Heart right ventricle (tissue), 16 donors: ENCODE data around the gene CDH10. TPM values are rescaled to one million over a fixed set of nuclear protein-coding genes. Genes with fewer than 3 reads are reported as not detected.

ENCODE experiments used
- ATAC-seq, 8 donors: fragments of 200-7000 bp; cut with Tn5 transposase; one replicate each; pipeline ENCODE4 v1.9.1; 2020; ENCODE audit warnings: mild to moderate bottlenecking in 8 of 8, moderate library complexity in 8 of 8, moderate number of reproducible peaks in 1 of 8
- DNase-seq, 2 donors: peaks; one replicate each; pipeline ENCODE4 v3.0.0-alpha.2; 2020
- H3K27ac ChIP-seq, 10 donors: fragments of 200-600 bp; sonication (generic) in 2 of 10; one replicate each; pipeline versions ENCODE4 v1.5.0 to v1.8.0; 2020 to 2022; ENCODE audit warnings: mild to moderate bottlenecking in 3 of 10
- H3K27me3 ChIP-seq, 7 donors: fragments of 200-600 bp; one replicate each; pipeline ENCODE4 v1.8.0; 2021 to 2022; ENCODE audit warnings: mild to moderate bottlenecking in 2 of 7
- H3K36me3 ChIP-seq, 9 donors: fragments of 200-600 bp; sonication (generic) in 1 of 9; one replicate each; pipeline versions ENCODE4 v1.5.0 to v1.8.0; 2020 to 2022; ENCODE audit warnings: mild to moderate bottlenecking in 2 of 9
- H3K4me1 ChIP-seq, 9 donors: fragments of 200-600 bp; sonication (generic) in 1 of 9; one replicate each; pipeline versions ENCODE4 v1.5.0 to v1.8.0; 2020 to 2022; ENCODE audit warnings: mild to moderate bottlenecking in 4 of 9
- H3K4me3 ChIP-seq, 10 donors: fragments of 200-600 bp; sonication (generic) in 2 of 10; one replicate each; pipeline versions ENCODE4 v1.5.0 to v1.8.0; 2020 to 2022; ENCODE audit warnings: mild to moderate bottlenecking in 7 of 10, moderate library complexity in 2 of 10
- H3K9me3 ChIP-seq, 11 donors: fragments of 200-600 bp in 10 of 11; sonication (generic) in 2 of 11; one replicate each; pipeline versions ENCODE4 v1.5.0 to v1.8.0; 2013 to 2022; ENCODE audit warnings: mild to moderate bottlenecking in 2 of 11, control low read depth in 1 of 11, moderate library complexity in 1 of 11
- WGBS, 2 donors: extraction: QIAGEN DNeasy Blood & Tissue Kit; methylation state at CpG; one replicate each; pipeline ENCODE4 v1.1.7; 2013; ENCODE audit warnings: inconsistent platforms in 1 of 2; 5-methylcytosine and 5-hydroxymethylcytosine counted together
- intact Hi-C, 10 donors: fragments of 100-400 bp; cut with DNase I; formaldehyde crosslinking; loops; one replicate each; pipeline versions ENCODE4 v1.11.1 to v1.14.2; 2022
- polyA plus RNA-seq, 2 donors: library from polyadenylated mRNA; stranded (reverse); fragments of 200-250 nt; gene quantifications; one replicate each; pipeline ENCODE4 v1.2.3, GENCODE V29; 2013
- total RNA-seq, 10 donors: library from RNA; stranded (reverse); fragmentation: NEBNext Ultra II Directional in 3 of 10; extraction: Animal tissue kit (Norgen Biotek cat#: 25700) in 3 of 10; gene quantifications; one replicate each; pipeline versions ENCODE4 v1.2.1 to v1.2.4, GENCODE V29; 2021 to 2023
- TF ChIP-seq, protein P1 (sequence below), 9 donors: fragments of 200-600 bp; sonication (generic) in 2 of 9; IDR thresholded peaks; one replicate each; pipeline versions ENCODE4 v1.5.0 to v1.8.0; 2021 to 2022; ENCODE audit warnings: antibody characterized with exemption in 9 of 9, mild to moderate bottlenecking in 5 of 9, moderate library complexity in 1 of 9
- donor health status: Arrhythmogenic right ventricular cardiomyopathy.
- donor health status: ischemic (EF 13 %, LVEDD 7.1; RV severe dilation, severe dysfunction).
- donor health status: healthy with polysubstance abuse.
- donor health status: DM: no; HTN: yes; CAD: no.
- donor health status: DM: no; HTN: no; CAD: no.
- donor health status: ischemic (EF 25% LVEDD 6.9; RV normal size, moderate dysfunction).
- donor health status: ischemic (EF 25% LVEDD 5.7; RV mildly dilated, moderate dysfunction).
- donor health status: healthy.
- donor health status: DM: yes; HTN: yes; CAD: no.
- donor health status: Ischemic cardiomyopathy.
- donor health status: ischemic (EF 35%, LVEDD 5.7; RV mildly dilated, moderate dysfunction).
- donor health status: nonischemic (EF 11% LVEDD 7.7; RV severe dilation, severe dysfunction).
- donor health status: DM: yes; HTN: yes; CAD: no.
- donor health status: PGD.
- donor health status: ischemic (EF 29% LVEDD 5.4; RV normal size, mild dysfunction).
- donor health status: nonischemic (EF 23%, LVEDD 6.1; RV moderate dilation, normal function).

The CDH10 gene
- total and polyA plus RNA-seq, 12 donors, result 0.08 TPM; not detected in 11

DNA sequence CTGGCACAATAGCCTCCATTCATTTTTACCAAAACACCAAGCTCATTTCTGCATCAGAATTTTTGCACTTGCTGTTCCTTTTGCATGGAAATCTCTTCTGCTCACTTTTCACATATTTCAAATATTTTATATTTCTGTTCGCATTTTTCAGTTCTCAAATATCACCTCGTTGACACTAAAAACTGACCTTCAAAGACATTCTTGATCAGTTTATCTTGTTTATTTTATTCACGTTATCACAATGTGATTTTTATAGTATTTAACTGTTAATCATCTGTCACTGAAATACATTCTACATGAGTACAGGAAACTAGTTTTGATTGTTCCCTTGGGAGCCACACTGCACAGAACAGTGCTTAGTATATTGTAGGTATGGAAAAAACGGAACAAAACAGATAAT is 29.6 kb downstream of the CDH10 start:
- Histone ChIP-seq H3K4me3 (no peak overlapping the region), H3K27me3 (no peaks in the 10 kb centered on the region), H3K36me3 (no peaks in the 10 kb centered on the region), H3K4me1 (no peaks in the 10 kb centered on the region), H3K9me3 (no peaks in the 10 kb centered on the region), H3K27ac (no peak overlapping the region)
- intact Hi-C loops, result no loop called here
- ATAC-seq, result no peak
- TF ChIP-seq, protein P1, sequence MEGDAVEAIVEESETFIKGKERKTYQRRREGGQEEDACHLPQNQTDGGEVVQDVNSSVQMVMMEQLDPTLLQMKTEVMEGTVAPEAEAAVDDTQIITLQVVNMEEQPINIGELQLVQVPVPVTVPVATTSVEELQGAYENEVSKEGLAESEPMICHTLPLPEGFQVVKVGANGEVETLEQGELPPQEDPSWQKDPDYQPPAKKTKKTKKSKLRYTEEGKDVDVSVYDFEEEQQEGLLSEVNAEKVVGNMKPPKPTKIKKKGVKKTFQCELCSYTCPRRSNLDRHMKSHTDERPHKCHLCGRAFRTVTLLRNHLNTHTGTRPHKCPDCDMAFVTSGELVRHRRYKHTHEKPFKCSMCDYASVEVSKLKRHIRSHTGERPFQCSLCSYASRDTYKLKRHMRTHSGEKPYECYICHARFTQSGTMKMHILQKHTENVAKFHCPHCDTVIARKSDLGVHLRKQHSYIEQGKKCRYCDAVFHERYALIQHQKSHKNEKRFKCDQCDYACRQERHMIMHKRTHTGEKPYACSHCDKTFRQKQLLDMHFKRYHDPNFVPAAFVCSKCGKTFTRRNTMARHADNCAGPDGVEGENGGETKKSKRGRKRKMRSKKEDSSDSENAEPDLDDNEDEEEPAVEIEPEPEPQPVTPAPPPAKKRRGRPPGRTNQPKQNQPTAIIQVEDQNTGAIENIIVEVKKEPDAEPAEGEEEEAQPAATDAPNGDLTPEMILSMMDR (IDR thresholded peaks at IDR 0.05), result no peak
- WGBS, 2 donors, result 53 to 59% methylated on average over 4 of the region's 4 CpGs
- no peak for DNase-seq

- 95% methylated on average over 14 of the region's 14 CpGs for WGBS, 2 donors
- Histone ChIP-seq H3K4me3 (no peak overlapping the region), H3K27me3 (no peaks in the 10 kb centered on the region), H3K27ac (no peak overlapping the region), H3K9me3 (no peaks in the 10 kb centered on the region), H3K4me1 (no peaks in the 10 kb centered on the region), H3K36me3 (no peaks in the 10 kb centered on the region)
- ATAC-seq (no peak), DNase-seq (no peak)
- TF ChIP-seq, protein P1 (IDR thresholded peaks at IDR 0.05), result no peak
- intact Hi-C loops, result no loop called here
These were observed 35.1 kb downstream of the CDH10 start for GRCh38 chr5:24609706-24610105.

DNA sequence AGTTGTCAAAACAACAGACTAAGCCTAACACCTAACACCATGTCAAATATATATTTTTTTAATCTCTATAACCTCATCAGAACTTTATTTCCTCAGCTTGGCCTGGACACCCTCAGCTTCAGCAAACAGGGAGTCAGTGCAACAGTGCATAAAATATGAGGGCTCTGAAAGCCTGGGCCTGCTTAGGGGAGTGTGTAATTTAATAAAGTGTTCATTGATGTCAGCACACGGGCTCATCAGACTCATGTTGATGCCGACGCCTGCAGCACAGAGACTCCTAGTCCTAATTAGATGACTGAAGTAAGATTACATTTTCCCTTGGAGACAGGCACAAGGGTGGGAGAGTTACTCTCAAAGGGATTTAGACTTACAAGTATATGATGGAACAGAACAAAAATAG is 37.8 kb downstream of the CDH10 start:
- DNase-seq, result no peak
- H3K4me3 ChIP-seq, result no peak overlapping the region
- no peaks in the 10 kb centered on the region for H3K4me1 ChIP-seq
- no peaks in the 10 kb centered on the region for H3K27me3 ChIP-seq
- TF ChIP-seq, protein P1 (IDR thresholded peaks at IDR 0.05), result no peak
- ATAC-seq, result no peak
- H3K9me3 ChIP-seq, result no peaks in the 10 kb centered on the region
- no peak overlapping the region for H3K27ac ChIP-seq
- no peaks in the 10 kb centered on the region for H3K36me3 ChIP-seq
- intact Hi-C loops, result no loop called here
- WGBS, 2 donors, result 55 to 58% methylated on average over 3 of the region's 3 CpGs

DNA sequence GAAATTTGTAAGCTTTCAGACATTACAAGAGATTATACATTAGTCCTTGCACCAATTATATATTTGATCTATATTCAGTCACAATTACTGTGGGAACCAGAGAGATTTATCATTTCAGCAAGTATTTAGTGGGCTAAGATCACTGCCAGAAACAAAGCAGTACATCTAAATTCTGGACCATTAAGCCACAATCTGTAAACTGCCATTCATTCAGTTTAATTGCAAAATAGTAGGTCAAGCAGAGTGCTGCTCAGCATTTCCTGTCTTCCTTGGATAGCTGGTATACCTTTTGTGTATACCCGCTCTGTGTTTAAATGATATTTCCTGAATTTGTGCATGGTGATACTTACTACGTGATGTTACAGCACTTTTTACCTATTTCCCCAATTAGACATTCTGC is 42.6 kb downstream of the CDH10 start:
- 40 to 68% methylated on average over 2 of the region's 2 CpGs for WGBS, 2 donors
- TF ChIP-seq, protein P1 (IDR thresholded peaks at IDR 0.05), result no peak
- H3K4me3 ChIP-seq, result no peak overlapping the region
- ATAC-seq, result no peak
- no peaks in the 10 kb centered on the region for H3K9me3 ChIP-seq
- intact Hi-C loops, result no loop called here
- H3K27ac ChIP-seq, result no peak overlapping the region
- no peak for DNase-seq
- no peaks in the 10 kb centered on the region for H3K36me3 ChIP-seq
- no peaks in the 10 kb centered on the region for H3K27me3 ChIP-seq
- H3K4me1 ChIP-seq, result no peaks in the 10 kb centered on the region

- Histone ChIP-seq H3K9me3 (no peaks in the 10 kb centered on the region), H3K36me3 (no peaks in the 10 kb centered on the region), H3K27me3 (no peaks in the 10 kb centered on the region), H3K4me1 (no peaks in the 10 kb centered on the region), H3K27ac (no peak overlapping the region), H3K4me3 (no peak overlapping the region)
- no peak for DNase-seq
- TF ChIP-seq, protein P1 (IDR thresholded peaks at IDR 0.05), result no peak
- whole genome bisulfite sequencing, 2 donors, result 37 to 52% methylated on average over 1 of the region's 1 CpG
- intact Hi-C loops, result no loop called here
- no peak for ATAC-seq
These were observed 45.8 kb downstream of the CDH10 start for GRCh38 chr5:24598956-24599355.
